Measurements from ENCODE around the gene SHB. TPM values are rescaled to one million over a fixed set of nuclear protein-coding genes. Genes with fewer than 3 reads are reported as not detected.

The SHB gene
- total RNA-seq, 1 donor from 2014 or later: 20.9 TPM

DNA sequence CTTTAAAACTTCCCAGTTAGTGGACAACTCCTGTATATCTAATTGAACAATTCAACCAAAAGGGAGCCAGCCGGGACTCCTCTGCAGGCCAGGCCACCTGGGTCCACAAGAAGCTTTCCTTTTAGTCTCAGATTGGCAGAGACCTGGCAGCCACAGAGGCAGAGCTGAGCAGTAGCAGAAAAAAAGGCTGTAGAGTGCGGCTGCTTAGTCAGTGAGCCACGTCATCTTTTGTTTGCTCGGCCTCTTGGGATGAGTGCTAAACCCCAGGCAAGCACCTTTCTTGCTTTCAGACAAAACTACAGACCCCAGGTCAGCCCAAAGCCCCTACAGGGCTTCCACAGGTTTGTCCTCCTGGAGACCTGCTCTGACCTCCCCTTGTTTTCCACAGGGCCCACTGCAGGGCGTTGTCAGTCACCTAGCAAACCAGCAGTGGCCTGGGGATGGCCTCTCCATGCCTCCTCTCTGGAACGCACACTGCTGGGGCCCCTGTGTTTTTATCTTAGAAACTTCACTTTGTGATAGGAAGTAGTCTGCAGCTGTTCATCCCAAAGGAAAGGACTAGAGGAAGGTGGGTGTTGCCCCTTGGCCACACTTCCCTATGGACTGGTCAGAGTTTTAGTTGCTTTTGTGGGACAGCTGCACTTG lies 49.9 kb downstream of the SHB start:
- H3K27ac ChIP-seq: peak overlapping the region; percentile 7
- DNase-seq (ENCODE audit: extremely low spot score in 2 of 2): no peak
- no peak overlapping the region for H3K4me3 ChIP-seq
- no peaks in the 10 kb centered on the region for H3K9me3 ChIP-seq
- no peak for TF ChIP-seq POLR2A (IDR thresholded peaks at IDR 0.05)
- TF ChIP-seq POLR2AphosphoS5 (IDR thresholded peaks at IDR 0.05; ENCODE audit: insufficient read depth in 1 of 2, low read depth in 1 of 2): peak in 1 of 2 donors; percentile 13
- peaks cover 68% of the 10 kb centered on the region for H3K4me1 ChIP-seq
- H3K27me3 ChIP-seq: no peaks in the 10 kb centered on the region
- intact Hi-C loops (cut with DNase I): no loop called here
- no peaks in the 10 kb centered on the region for H3K36me3 ChIP-seq

DNA sequence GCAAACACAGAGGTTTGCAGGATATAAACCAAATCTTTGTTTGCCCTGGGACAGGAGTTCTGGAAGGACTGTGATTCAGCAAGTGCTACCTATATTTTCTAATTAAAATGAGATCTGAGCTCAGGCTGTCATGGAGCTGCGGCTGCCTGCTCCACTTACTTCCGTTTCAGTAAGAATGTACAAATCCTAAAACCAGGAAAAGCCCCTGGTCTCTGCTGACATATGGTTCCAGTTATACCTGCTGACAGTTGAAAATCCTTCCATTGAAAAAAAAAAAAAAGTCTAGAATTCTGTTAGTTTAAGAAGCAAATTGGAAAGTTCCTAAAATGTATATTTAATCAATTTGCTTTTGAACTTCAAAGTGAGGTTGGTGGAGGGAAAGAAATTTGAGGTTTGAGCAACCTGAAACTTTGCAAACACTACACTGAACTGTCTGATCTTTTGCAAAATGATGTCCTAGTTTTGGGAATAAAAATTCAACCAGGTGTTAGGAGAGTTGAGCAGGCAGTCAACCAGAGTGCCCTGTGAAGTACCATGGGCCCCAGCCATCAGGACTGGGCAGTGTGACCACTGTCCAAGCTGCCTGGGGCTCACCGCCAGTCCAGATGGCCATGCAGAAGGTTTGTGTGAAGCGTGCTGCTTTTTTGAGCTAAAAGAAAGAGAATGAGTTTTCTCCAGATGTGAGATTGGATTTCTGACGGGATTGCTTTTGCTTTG lies 50.6 kb downstream of the SHB start:
- no peaks in the 10 kb centered on the region for H3K9me3 ChIP-seq
- DNase-seq (ENCODE audit: extremely low spot score in 2 of 2): no peak
- no peak overlapping the region for H3K4me3 ChIP-seq
- intact Hi-C loops (cut with DNase I): no loop called here
- H3K27me3 ChIP-seq: no peaks in the 10 kb centered on the region
- TF ChIP-seq CTCF (IDR thresholded peaks at IDR 0.05): no peak
- no peak for TF ChIP-seq POLR2A (IDR thresholded peaks at IDR 0.05)
- no peak for TF ChIP-seq POLR2AphosphoS5 (IDR thresholded peaks at IDR 0.05; ENCODE audit: insufficient read depth in 1 of 2, low read depth in 1 of 2)
- H3K27ac ChIP-seq: no peak overlapping the region
- H3K4me1 ChIP-seq: peaks cover 62% of the 10 kb centered on the region
- no peaks in the 10 kb centered on the region for H3K36me3 ChIP-seq

GRCh38 chr9:38017885-38018186 lies 51.2 kb downstream of the SHB start:
- Histone ChIP-seq H3K27ac (no peak overlapping the region), H3K4me1 (peaks cover 56% of the 10 kb centered on the region), H3K27me3 (no peaks in the 10 kb centered on the region), H3K4me3 (no peak overlapping the region), H3K36me3 (no peaks in the 10 kb centered on the region), H3K9me3 (no peaks in the 10 kb centered on the region)
- no peak for TF ChIP-seq CTCF (IDR thresholded peaks at IDR 0.05)
- TF ChIP-seq POLR2A (IDR thresholded peaks at IDR 0.05): no peak
- TF ChIP-seq POLR2AphosphoS5 (IDR thresholded peaks at IDR 0.05; ENCODE audit: insufficient read depth in 1 of 2, low read depth in 1 of 2): no peak
- intact Hi-C loops (cut with DNase I): no loop called here
- no peak for DNase-seq (ENCODE audit: extremely low spot score in 2 of 2)

- no peak for DNase-seq (ENCODE audit: extremely low spot score in 2 of 2)
- Histone ChIP-seq H3K27ac (no peak overlapping the region), H3K27me3 (no peaks in the 10 kb centered on the region), H3K36me3 (no peaks in the 10 kb centered on the region), H3K4me3 (no peak overlapping the region), H3K4me1 (peaks cover 51% of the 10 kb centered on the region), H3K9me3 (no peaks in the 10 kb centered on the region)
- TF ChIP-seq POLR2A (IDR thresholded peaks at IDR 0.05): no peak
- no peak for TF ChIP-seq CTCF (IDR thresholded peaks at IDR 0.05)
- TF ChIP-seq POLR2AphosphoS5 (IDR thresholded peaks at IDR 0.05; ENCODE audit: insufficient read depth in 1 of 2, low read depth in 1 of 2): peak in 1 of 2 donors; percentile 19
- intact Hi-C loops (cut with DNase I): no loop called here
These were observed 51.7 kb downstream of the SHB start for GRCh38 chr9:38017149-38017884.

DNA sequence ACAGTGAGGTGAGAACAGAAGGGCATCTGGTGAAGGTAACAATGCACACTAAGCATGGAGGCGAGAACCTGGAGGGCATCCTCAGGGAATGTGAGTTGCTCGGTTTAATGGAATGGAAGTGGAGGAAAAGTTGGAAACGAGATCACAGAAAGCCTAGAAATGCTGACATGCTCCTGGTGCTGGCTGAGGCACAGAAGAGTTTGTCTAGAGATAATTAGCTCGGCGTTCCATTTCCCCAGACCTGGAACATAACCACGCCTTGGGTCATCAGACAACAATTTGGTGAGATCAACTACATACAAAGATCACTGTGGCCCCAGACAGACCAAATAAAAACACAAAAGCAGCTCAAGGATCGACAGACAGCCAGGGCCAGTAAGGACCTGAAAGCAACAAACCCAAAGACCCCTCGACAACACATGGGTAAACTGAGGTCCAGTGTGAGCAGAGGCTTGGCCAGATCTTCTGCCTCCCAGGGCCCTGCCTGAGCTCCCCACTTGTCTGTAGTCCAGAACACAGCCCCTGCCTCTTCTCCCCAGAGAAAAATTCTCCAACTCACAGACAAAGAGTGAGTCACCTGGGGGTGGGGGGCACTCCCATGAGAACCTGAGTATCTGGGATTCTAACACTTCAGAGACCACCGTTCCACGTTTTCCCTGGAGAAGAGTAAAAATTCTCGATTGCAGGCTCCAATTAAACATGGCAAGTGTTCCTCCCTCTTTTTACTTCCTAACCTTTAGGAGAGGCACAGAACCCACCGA lies 52.5 kb downstream of the SHB start:
- TF ChIP-seq POLR2A (IDR thresholded peaks at IDR 0.05) (no peak), POLR2AphosphoS5 (IDR thresholded peaks at IDR 0.05; ENCODE audit: insufficient read depth in 1 of 2, low read depth in 1 of 2) (no peak), CTCF (IDR thresholded peaks at IDR 0.05) (no peak)
- no peaks in the 10 kb centered on the region for H3K36me3 ChIP-seq
- no peak overlapping the region for H3K4me3 ChIP-seq
- DNase-seq (ENCODE audit: extremely low spot score in 2 of 2): no peak
- H3K27me3 ChIP-seq: no peaks in the 10 kb centered on the region
- H3K27ac ChIP-seq: no peak overlapping the region
- no peaks in the 10 kb centered on the region for H3K9me3 ChIP-seq
- intact Hi-C loops (cut with DNase I): no loop called here
- peaks cover 49% of the 10 kb centered on the region for H3K4me1 ChIP-seq
